C4-2B (cell line): ENCODE measurements around the gene ILDR2.

Source experiments
- ZFX ChIP-seq: fragments of 450-650 bp; IDR thresholded peaks from 2 replicates; pipeline ENCODE4 v1.6.1; 2017
- TF ChIP-seq, protein P1 (sequence below): fragments of 450-650 bp; conservative IDR thresholded peaks from 2 replicates; pipeline ENCODE4 v1.5.1; 2017; ENCODE audit warnings: mild to moderate bottlenecking

GRCh38 chr1:166875302-166875733 lies 100.0 kb downstream of the ILDR2 start:
- TF ChIP-seq, protein P1, sequence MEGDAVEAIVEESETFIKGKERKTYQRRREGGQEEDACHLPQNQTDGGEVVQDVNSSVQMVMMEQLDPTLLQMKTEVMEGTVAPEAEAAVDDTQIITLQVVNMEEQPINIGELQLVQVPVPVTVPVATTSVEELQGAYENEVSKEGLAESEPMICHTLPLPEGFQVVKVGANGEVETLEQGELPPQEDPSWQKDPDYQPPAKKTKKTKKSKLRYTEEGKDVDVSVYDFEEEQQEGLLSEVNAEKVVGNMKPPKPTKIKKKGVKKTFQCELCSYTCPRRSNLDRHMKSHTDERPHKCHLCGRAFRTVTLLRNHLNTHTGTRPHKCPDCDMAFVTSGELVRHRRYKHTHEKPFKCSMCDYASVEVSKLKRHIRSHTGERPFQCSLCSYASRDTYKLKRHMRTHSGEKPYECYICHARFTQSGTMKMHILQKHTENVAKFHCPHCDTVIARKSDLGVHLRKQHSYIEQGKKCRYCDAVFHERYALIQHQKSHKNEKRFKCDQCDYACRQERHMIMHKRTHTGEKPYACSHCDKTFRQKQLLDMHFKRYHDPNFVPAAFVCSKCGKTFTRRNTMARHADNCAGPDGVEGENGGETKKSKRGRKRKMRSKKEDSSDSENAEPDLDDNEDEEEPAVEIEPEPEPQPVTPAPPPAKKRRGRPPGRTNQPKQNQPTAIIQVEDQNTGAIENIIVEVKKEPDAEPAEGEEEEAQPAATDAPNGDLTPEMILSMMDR: no peak
- no peak for TF ChIP-seq ZFX
